ENCODE results near the gene LRRC37B.
"Not testable (repeated sequence)": the region's sequence is repeated elsewhere in the genome, so short reads cannot be mapped to it uniquely, and the experiment has no call there.

GRCh38 chr17:31970416-31970815 lies 36.8 kb upstream of the LRRC37B start:
- TF ChIP-seq, protein P1, sequence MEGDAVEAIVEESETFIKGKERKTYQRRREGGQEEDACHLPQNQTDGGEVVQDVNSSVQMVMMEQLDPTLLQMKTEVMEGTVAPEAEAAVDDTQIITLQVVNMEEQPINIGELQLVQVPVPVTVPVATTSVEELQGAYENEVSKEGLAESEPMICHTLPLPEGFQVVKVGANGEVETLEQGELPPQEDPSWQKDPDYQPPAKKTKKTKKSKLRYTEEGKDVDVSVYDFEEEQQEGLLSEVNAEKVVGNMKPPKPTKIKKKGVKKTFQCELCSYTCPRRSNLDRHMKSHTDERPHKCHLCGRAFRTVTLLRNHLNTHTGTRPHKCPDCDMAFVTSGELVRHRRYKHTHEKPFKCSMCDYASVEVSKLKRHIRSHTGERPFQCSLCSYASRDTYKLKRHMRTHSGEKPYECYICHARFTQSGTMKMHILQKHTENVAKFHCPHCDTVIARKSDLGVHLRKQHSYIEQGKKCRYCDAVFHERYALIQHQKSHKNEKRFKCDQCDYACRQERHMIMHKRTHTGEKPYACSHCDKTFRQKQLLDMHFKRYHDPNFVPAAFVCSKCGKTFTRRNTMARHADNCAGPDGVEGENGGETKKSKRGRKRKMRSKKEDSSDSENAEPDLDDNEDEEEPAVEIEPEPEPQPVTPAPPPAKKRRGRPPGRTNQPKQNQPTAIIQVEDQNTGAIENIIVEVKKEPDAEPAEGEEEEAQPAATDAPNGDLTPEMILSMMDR (IDR thresholded peaks at IDR 0.05) = not testable (repeated sequence)
- TF ChIP-seq POLR2A (IDR thresholded peaks at IDR 0.05) = not testable (repeated sequence)

Measured in adrenal gland (tissue), 5 donors.